Body of pancreas (tissue), 4 donors: ENCODE results near the gene DDX39B. TPM values are rescaled to one million over a fixed set of nuclear protein-coding genes. Genes with fewer than 3 reads are reported as not detected.

ENCODE experiments used
- ATAC-seq: fragments of 150-250 bp; one replicate; pipeline ENCODE4 v1.9.1; 2016
- DNase-seq, 4 donors: peaks; one replicate each; pipeline ENCODE4 v3.0.0-alpha.2; 2019
- H3K27ac ChIP-seq, 4 donors: fragments of 200-600 bp; sonication (generic); 1 replicate in 3 of 4; 2 replicates in 1 of 4; pipeline versions ENCODE4 v1.5.1 to v1.6.1; 2016 to 2019; ENCODE audit warnings: mild to moderate bottlenecking in 1 of 4, mixed read lengths in 1 of 4, moderate library complexity in 1 of 4
- H3K27me3 ChIP-seq, 2 donors: fragments of 200-600 bp; sonication (generic); one replicate each; pipeline ENCODE4 v1.6.0; 2016; ENCODE audit warnings: mild to moderate bottlenecking in 1 of 2
- H3K36me3 ChIP-seq, 2 donors: fragments of 200-600 bp; sonication (generic); replicated peaks in 1 of 2; 2 replicates each; pipeline ENCODE4 v1.5.1; 2016; ENCODE audit warnings: low read depth in 2 of 2; ENCODE audit not compliant: insufficient read depth in 1 of 2
- H3K4me1 ChIP-seq: fragments of 200-600 bp; sonication (generic); one replicate; pipeline ENCODE4 v1.6.0; 2016
- H3K4me3 ChIP-seq, 2 donors: fragments of 200-600 bp; sonication (generic); 1 replicate in 1 of 2; 2 replicates in 1 of 2; pipeline ENCODE4 v1.5.1; 2016 to 2019
- H3K9me3 ChIP-seq, 3 donors: fragments of 200-600 bp; sonication (generic); 1 replicate in 2 of 3; 2 replicates in 1 of 3; pipeline ENCODE4 v1.5.1; 2016
- CTCF ChIP-seq, 7 experiments: fragments of 450-650 bp in 4 of 7; fragments of 200-600 bp in 3 of 7; sonication (generic) in 3 of 7; IDR thresholded peaks; one replicate each; pipeline ENCODE4 v1.5.1; 2016 to 2019; ENCODE audit warnings: antibody characterized with exemption in 7 of 7
- POLR2A ChIP-seq, 3 donors: fragments of 450-650 bp; IDR thresholded peaks; one replicate each; pipeline ENCODE4 v1.6.1; 2016; ENCODE audit warnings: antibody characterized with exemption in 3 of 3, mild to moderate bottlenecking in 2 of 3
- WGBS, 2 donors: methylation state at CpG; one replicate each; pipeline ENCODE4 v1.1.5; 2017; 5-methylcytosine and 5-hydroxymethylcytosine counted together
- intact Hi-C: fragments of 100-400 bp; cut with DNase I; formaldehyde crosslinking; loops from one replicate; pipeline ENCODE4 v1.15.1; 2023
- total RNA-seq, 2 donors: library from RNA; depleted of rRNA; stranded (reverse); fragments of >200 nt; gene quantifications; one replicate each; pipeline ENCODE4 v1.1.0, GENCODE V29; 2016

DDX39B gene
- total RNA-seq, 2 donors from 2014 or later, result 132 to 260 TPM

GRCh38 chr6:31586599-31587281 is 44.9 kb upstream of the DDX39B start:
- intact Hi-C loops, result no loop called here
- no peak for ATAC-seq
- Histone ChIP-seq H3K4me1 (peaks cover 8% of the 10 kb centered on the region), H3K36me3 (no peaks in the 10 kb centered on the region), H3K27me3 (no peaks in the 10 kb centered on the region), H3K27ac (peak overlapping the region in 1 of 4 donors; percentile 22), H3K4me3 (no peak overlapping the region), H3K9me3 (no peaks in the 10 kb centered on the region)
- WGBS, 2 donors, result 37 to 54% methylated on average over 3 to 9 of the region's 9 CpGs
- TF ChIP-seq POLR2A (IDR thresholded peaks at IDR 0.05), result no peak
- no peak for TF ChIP-seq CTCF (IDR thresholded peaks at IDR 0.05)
- peak in 1 of 4 donors; percentile 32 for DNase-seq

GRCh38 chr6:31586008-31586407 is 44.2 kb upstream of the DDX39B start, which contains the start of gene LST1:
TSS of gene LST1 (plus strand) at chr6:31586277. CDS start at chr6:31587300, 1,023 bp downstream.
- no peak for ATAC-seq
- Histone ChIP-seq H3K4me3 (no peak within 1 kb of the TSS), H3K36me3 (no peaks in the 10 kb centered on the region), H3K27ac (peak within 1 kb of the TSS in 1 of 4 donors; percentile 22), H3K27me3 (no peaks in the 10 kb centered on the region), H3K4me1 (peaks cover 12% of the 10 kb centered on the region), H3K9me3 (no peaks in the 10 kb centered on the region)
- peak in 1 of 4 donors; percentile 28 for DNase-seq
- TF ChIP-seq CTCF (IDR thresholded peaks at IDR 0.05), result no peak
- TF ChIP-seq POLR2A (IDR thresholded peaks at IDR 0.05), result no peak
- intact Hi-C loops, result no loop called here
- WGBS, 2 donors, result 53 to 56% methylated on average over 1 of the region's 1 CpG

- TF ChIP-seq POLR2A (IDR thresholded peaks at IDR 0.05) (no peak), CTCF (IDR thresholded peaks at IDR 0.05) (peak in 1 of 7 experiments; percentile 19)
- intact Hi-C loops, result no loop called here
- Histone ChIP-seq H3K36me3 (no peaks in the 10 kb centered on the region), H3K4me1 (peaks cover 15% of the 10 kb centered on the region), H3K4me3 (no peak overlapping the region), H3K27me3 (no peaks in the 10 kb centered on the region), H3K9me3 (no peaks in the 10 kb centered on the region), H3K27ac (no peak overlapping the region)
- DNase-seq (no peak), ATAC-seq (no peak)
- WGBS, 2 donors, result 48 to 54% methylated on average over 2 of the region's 2 CpGs
Measured at GRCh38 chr6:31585491-31585890, 43.7 kb upstream of the DDX39B start.

- intact Hi-C loops, result no loop called here
- no peaks in the 10 kb centered on the region for H3K27me3 ChIP-seq
- no peak for ATAC-seq
- TF ChIP-seq POLR2A (IDR thresholded peaks at IDR 0.05) (no peak), CTCF (IDR thresholded peaks at IDR 0.05) (no peak)
- no peak for DNase-seq
- no peaks in the 10 kb centered on the region for H3K9me3 ChIP-seq
- H3K27ac ChIP-seq, result peak within 1 kb of the TSS in 3 of 4 donors; percentile 56 to 73 (median 62)
- H3K4me3 ChIP-seq, result peak within 1 kb of the TSS; percentile 48 to 57
- H3K4me1 ChIP-seq, result peaks cover 40% of the 10 kb centered on the region
- WGBS, 2 donors, result 64 to 88% methylated on average over 1 to 3 of the region's 3 CpGs
- H3K36me3 ChIP-seq, result no peaks in the 10 kb centered on the region
Measured at GRCh38 chr6:31582230-31582643, 40.4 kb upstream of the DDX39B start, which contains the start of gene LTB. TSS of gene LTB (minus strand) at chr6:31582424. CDS start at chr6:31582417, 7 bp downstream.
